HG02642 (cell line): ENCODE results near the gene PTGIS.

Experiments used
- ATAC-seq: cut with Tn5 transposase; IDR thresholded peaks from one replicate; pipeline ENCODE4 v1.9.1; 2021; ENCODE audit warnings: mild to moderate bottlenecking; ENCODE audit not compliant: unreplicated experiment, poor library complexity

PTGIS gene

DNA sequence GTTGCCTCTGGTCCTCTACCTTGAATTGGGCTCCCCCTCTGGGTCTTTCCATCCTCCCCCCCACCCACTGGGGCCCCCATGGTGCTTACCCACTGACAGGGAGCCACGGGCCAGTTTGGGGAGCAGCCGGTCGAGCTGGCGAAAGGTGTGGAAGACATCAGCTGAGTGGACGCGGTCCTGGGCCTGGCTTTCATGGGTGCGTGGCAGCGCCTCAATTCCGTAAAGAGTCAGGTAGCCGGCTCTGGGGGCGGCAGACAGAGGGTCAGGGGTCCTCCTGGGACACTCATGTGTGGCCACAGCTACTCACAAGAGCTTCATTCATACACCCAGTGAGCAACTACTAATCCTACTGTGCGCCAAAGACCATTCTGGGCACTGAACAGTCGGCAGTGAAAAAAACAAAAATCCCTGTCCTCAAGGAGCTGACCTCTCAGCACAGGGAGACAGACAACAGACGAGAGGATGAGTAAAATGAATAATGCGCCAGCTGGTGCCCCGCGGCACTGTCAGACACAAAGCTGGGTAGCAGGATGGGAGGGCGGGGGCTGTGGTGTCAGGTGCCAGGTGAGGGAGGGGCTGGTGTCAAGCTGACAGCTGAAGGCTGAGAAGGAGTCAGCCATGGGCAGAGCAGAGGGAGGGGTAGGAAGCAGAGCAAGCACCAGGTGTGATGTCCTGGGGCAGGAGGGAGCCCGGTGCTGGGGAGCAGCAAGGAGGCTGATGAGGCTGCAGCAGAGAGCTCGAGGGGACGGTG, 28.3 kb downstream of the PTGIS start:
- no peak for ATAC-seq

DNA sequence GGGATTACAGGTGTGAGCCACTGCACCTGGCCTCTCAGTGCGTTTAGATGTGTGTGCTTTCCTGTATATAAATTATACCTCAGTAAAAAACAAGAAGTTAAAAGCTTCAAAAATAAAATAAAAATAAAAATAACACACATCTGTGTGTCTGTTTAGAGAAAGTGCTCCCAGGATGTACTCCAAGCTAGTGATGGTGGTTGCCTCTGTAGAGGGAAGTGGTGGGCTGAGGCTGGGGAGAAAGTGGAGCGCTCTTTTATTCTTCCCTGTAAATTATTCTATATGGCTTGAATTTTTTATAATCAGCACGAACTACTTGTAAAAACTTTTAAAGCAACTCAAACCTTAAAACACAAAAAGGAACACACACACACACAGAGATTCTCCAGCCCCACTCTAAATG, 29.0 kb downstream of the PTGIS start:
- ATAC-seq = no peak

DNA sequence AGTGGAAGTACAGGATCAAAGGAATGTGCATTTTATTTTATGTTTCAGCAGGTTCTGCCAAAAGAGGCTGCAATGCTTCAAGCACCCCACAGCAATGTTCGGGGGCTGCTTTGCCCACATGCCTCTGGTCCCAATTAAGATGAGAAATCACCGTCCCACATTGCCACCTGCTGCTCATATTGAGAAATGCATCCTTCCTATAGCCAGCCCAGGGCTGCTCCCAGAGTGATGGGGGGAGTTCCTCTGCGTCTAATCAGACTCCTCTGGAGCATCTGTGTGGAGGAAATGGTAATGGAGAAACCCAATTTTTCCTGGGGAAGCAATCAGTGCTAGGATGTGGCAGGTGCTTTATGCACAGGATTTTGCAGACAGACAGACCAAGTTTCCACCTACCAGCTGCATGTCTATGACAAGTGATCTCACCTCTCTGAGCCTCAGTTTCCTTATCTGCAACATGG, 33.7 kb downstream of the PTGIS start:
- no peak for ATAC-seq

DNA sequence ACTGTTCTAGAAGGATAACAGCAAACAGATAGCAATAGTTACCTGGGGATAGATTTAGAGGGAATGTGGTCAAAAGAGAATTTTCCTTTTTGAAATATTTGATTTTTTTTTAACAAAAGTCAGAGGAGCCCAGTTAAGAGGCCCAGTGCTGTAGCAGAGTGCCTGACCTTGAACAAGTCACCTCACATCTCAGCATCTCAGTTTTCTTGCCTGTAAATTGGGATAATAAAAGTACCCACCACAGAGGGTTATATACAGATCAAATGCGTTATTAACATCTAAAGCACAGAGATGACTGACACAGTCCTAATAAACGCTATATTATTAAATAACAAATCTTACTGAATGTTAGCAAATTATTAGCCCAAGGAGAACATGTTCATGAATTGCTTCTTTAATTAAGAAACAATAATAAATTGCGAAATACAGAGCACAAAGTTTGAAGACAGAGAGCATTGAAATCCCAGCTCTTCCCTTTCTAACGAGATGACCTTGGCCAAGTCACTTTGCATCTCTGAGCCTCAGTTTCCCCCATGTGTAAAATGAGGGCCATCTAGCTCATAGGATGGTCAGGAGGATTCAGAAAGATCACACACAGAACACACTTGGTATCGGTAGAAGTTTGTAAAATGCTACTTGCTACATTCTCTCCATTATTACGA, 35.5 kb downstream of the PTGIS start:
- no peak for ATAC-seq

DNA sequence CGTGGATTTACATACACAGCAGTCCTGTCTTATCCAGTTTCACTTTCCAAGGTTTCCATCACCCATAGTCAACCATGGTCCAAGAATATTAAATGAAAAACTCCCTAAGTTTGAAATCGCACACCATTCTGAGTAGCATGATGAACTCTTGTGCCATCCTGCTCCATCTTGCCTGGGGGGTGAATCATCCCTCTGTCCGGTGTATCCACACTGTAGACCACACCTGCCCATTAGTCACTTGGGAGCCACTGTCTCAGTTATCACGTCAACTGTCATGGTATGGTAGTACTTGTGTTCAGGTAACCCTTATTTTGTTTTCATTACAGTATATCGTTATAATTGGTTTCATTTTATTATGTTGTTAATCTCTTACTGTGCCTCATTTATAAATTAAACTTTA, 38.5 kb downstream of the PTGIS start:
- no peak for ATAC-seq

DNA sequence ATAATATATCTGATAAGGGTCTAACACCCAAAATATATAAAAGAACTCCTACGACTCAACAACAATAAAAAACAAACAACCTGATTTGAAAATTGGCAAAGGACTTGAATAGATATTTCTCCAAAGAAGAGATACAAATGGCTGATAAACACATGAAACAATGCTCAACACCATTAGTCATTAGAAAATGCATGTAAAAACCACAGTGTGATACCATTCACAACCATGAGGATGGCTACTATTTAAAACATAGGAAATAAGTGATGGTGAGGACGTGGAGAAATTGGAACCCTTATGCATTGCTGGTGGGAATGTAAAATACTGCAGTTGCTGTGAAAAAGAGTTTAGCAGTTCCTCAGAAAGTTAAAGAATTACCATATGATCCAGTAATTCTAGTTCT, 41.4 kb downstream of the PTGIS start:
- ATAC-seq = no peak

DNA sequence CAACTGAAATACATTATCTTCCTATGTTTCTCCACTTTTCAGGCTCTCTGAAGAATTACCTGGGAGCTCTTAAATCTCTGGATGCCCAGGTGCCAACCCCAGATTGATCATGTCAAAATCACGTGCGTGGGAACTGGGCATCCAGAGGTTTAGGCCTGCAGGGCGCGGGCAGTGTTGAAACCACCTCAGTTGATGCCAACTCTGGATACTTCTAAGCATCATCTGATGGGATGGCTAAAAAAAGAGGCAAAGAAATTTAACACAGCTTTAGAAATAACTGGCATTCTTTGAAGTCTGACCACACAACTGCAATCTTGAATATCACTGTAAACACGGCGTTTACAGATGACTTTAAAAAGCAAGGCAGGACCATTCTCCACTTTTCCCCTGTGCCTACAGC, 41.9 kb downstream of the PTGIS start:
- ATAC-seq = no peak

DNA sequence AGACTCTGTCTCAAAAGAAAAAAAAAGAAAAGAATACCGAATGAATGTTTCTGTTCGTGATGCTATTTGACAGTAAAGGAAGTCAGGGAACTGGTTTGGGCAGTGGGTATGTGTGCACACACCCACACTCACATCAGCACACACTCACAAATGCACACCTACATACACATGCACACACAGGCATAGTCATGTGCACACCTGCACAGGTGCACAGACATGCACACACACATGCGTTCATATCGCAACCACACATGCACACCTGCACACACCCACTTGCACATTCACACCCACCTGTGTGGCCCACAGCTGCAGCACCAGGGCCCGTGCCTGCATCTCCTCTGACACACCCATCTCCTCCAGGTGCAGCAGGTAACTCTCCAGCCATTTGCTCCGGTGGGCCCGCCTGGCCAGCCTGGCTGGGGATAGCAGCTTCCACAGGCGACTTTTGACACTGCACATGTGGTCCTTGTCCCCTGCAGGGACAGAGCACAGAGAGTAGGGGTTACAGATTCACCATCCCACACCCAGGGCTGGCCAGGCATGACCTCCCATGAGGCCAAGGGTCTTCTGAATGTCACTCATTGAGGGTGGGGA, 44.1 kb downstream of the PTGIS start:
- ATAC-seq = no peak

DNA sequence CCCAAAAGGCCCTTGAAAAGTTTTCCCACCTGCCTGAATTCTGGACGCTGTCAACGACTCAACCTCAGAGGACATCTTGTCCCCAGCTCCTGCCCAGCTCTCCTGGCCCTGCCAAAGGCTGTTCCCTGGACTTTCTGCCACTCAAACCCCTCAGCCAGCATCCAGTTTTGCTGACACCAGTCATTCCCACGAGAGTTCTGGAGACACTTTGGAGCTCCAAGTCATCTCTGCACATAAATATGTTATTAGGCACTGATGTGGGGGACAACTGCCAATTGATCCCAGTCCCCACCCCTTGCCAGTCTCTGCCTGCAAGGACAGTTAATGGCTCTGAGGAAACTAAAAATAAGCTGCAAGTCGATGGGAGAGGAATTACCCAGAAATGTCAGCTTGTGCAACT, 46.6 kb downstream of the PTGIS start:
- no peak for ATAC-seq

DNA sequence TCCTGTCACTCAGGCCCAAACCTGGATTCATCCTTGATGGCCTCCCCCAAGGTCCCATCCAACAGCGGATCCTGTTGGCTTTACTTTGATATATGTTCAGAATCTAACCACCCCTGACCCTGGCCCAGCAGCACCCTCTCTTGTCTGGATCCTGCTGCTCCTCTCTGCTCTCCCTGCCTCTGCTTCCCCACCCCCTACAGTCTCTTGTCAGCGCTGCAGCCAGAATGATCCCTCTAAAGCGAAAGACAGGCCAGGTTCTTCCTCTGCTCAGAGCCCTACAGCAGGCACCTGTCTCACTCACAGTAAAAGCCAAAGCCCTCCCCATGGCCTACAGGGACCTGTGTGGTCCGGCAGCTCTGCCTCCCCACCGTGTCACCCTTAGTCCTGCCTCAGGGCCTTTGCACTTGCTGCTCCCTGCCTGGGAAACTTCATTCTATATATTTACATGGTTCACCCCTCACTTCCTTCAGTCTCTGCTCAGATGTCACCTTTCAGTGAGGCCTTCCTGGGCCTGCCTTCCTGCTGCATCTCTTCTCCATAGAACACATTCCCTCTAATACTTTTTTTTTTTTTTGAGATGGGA, 48.1 kb downstream of the PTGIS start:
- ATAC-seq = no peak

DNA sequence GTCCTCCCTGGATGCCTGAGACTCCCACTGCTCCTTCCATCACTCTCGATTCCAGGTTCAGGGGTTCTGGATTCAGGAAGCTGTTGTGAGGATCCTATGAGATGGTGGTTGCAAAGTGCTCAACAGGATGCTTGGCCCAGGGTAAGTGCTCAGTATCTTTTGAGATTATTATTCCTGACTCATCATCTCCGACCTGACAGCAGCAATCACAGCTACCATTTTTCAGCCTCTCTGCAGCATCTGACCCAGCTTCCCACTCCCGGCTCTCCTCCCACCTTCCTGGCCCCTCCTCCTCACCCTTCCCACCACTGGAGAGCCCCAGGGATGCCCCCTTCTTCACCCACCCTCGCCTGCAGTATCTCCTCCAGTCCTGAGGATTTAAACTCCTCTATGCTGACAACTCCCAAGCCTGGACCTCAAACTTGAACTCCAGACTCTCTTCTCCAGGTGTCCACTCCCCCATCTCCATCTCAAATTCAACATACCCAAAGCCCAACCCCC, 48.7 kb downstream of the PTGIS start:
- no peak for ATAC-seq

DNA sequence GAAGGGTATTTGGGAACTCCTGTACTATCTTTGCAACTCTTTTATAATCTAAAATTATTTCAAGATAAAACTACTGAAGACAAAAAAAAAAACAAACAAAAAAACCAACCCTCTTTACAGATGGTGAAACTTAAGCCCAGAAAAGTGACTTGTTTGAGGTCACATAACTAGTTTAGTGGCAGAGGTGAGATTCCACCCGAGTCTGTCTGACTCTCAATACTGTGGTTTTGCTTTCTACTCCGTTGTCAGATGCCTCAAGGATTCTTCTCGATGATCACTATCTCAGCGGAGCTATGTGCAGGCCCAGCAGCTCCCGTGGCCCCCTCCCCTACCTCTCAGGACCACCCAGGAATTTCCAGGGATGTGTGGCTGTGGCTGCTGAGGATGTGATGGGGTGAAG, 49.4 kb downstream of the PTGIS start:
- ATAC-seq = no peak

DNA sequence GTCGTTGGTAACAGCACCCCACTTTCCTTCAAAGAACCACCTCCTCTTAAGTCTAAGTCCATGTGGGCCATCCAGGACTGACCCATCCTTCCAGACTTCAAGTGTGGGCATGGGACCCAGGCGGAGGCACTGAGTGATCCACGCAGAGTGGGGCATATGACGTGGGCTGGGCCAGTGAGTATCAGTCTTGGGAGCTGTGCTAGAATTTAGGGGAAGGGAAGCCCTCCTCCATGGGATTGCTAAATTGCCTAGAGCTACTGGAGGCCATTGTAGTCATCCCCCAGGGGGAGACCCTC, 50.2 kb downstream of the PTGIS start:
- ATAC-seq = no peak

DNA sequence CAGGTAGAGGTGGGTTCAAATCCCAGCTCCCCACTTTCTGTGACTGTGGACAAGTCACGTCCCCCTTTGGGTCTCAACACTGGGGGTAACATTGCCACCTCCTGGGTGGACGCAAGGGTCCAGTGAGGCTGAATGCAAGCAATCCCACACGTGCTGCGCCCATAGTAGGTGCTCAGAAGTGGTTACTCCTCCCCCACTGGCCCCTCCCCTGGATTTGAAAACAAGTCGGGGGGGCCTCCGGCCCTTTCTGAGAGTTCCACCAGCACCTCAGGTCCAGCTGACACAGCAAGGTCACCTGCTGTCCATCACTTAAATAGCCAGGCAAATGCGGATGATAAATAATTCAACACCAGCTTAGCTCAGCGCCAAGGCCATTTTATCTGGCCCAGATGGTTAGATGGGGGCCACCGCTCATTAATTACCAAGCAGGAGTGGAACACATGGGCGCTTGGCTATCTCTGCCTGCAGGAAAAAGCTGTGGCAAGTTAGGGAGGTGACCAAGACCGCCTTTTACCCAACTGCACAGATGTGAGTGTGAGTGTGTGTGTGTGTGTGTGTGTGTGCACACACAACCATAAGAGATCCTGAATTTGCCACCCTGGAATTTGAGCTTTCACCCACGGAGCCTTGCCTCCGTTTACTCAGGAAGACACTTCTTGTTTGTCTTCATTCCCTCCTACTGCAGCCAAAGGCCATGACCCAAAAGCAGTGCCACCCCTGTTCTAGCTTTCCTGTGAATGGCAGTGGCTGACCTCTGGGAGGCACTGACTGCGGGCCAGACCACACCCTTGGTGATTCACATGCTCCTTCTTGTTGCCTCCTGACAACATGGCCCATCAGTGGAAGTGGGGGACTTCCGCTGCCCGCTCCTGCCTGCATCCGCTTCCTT, 50.8 kb downstream of the PTGIS start:
- no peak for ATAC-seq

DNA sequence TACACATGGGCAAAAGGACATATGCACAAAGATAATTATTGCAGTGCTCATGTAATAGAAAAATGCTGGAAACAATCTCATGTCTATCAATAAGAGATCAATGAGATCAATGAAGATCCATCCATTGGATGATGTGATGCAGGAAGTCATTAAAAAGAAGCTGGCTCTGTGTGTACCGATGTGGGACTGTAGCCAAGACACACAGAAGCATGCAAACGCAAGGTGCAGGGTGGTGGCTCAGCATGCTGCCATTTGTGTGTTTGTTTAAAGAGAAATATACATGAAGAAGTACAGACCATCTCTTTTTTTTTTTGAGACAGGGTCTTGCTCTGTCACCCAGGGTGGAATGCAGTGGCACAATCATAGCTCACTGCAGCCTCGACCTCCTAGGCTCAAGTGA, 52.4 kb downstream of the PTGIS start:
- ATAC-seq = no peak

DNA sequence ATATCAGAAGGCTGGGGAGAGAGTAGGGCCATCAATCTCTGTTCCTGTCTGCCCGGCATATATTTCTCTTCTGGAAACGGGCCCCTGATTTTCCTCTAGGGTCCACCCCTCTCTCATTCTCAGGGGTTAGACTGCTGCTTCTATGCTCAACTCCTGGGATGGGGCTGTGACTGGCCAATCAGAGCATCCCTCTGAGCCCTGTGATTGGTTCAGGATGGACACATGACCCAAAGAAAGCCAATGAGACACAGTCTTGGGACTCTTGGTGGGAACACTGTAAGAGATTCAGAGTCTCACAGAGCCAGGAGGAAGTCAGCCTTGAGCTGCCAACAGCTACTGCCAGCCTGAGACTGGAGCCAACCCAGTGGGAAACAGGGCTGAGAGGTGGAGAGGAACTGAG, 54.4 kb downstream of the PTGIS start:
- no peak for ATAC-seq

DNA sequence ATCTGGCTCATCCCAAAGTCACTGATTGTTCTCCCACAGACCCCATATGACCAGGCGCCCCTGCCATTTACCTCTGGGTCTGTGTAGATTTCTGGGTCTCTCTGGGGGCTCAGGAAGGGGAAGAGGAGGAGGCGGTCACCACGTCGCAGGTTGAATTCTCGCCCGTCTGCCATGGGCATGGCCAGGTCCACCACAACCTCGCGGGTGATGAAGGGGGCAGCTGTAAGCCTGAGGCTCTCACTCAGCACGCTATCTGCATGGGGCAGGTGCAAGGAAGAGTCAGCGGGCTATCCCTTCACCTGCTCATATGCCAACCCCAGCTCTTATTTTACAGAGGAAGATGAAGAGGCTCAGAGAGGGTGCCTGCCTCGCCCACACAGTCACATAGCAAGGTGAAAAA, 54.9 kb downstream of the PTGIS start:
- ATAC-seq = no peak

DNA sequence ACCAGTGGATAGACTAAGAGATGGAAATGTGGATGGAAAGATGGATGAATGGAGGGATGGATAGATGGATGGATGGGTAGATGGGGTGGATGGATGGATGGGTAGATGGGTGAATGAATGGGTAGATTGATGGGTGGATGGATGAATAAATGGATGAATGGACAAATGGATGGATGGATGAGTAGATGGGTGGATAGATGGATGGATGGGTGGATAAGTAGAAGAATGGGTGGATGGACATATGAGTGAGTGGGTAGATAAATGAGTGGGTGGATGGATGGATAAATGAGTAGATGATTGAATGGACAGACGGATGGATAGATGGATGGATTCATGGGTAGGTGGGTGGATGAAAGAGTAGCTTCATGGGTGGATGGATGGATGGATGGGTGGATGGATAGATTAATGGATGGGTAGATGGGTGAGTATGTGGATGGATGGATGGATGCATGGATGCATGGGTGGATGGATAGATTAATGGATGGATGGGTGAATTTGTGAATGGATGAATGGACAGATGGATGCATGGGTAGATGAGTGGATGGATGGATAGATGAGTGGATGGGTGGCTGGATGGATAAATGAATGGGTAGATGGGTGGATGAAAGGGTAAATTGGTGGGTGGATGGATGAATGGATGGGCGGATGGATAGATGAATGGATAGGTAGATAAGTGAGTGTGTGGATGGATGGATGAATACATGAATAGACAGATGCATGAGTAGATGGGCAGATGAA, 56.0 kb downstream of the PTGIS start:
- ATAC-seq = no peak

DNA sequence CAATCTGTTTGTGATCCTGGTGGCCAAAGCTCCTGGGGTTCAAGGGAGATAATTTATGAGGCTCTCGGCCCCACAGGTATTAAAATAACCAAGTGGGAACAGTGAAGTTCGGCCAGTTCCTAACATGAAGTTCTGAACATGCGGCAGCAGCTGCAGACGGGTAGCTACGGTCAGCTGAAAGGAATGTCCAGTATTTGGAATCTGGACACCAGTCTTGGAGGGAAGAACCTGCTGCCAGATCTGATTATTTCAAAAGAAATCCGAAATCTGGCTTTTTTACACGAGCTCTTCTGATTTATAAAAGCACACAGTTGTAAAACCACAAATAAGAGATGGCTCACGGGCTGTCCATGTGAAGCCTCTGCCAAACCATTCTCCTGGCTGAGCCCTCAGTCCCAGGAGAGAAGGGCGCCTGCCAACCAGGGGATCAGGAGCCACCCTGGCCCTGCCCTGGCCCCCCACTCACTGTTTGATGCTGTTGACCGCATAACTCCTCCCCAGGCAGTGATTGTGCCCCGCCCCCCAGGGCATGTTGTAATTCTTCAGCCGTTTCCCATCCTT, 57.3 kb downstream of the PTGIS start:
- ATAC-seq = no peak
